Right cardiac atrium (tissue), 5 donors: ENCODE measurements around the gene TSG101. TPM values are rescaled to one million over a fixed set of nuclear protein-coding genes. Genes with fewer than 3 reads are reported as not detected.

ENCODE experiments used
- ATAC-seq, 2 donors: fragments of 200-7000 bp; cut with Tn5 transposase; one replicate each; pipeline versions ENCODE4 v1.8.0 to v1.9.1; 2020; ENCODE audit warnings: moderate library complexity in 2 of 2, mild to moderate bottlenecking in 1 of 2
- DNase-seq, 3 donors: peaks; one replicate each; pipeline ENCODE4 v3.0.0-alpha.2; 2020
- H3K27ac ChIP-seq: one replicate; pipeline ENCODE4 v1.5.1; 2013; ENCODE audit warnings: mild to moderate bottlenecking, low read length, control low read depth, moderate library complexity
- H3K27me3 ChIP-seq: one replicate; pipeline ENCODE4 v1.6.1; 2013; ENCODE audit not compliant: control insufficient read depth, insufficient read depth
- H3K4me1 ChIP-seq: one replicate; pipeline ENCODE4 v1.6.1; 2013; ENCODE audit warnings: low read length; ENCODE audit not compliant: control insufficient read depth, insufficient read depth
- H3K4me3 ChIP-seq: one replicate; pipeline ENCODE4 v1.5.1; 2013; ENCODE audit warnings: low read length, control low read depth
- H3K9me3 ChIP-seq: one replicate; pipeline ENCODE4 v1.6.1; 2013; ENCODE audit warnings: low read length; ENCODE audit not compliant: control insufficient read depth
- WGBS: extraction: QIAGEN DNeasy Blood & Tissue Kit; methylation state at CpG from one replicate; pipeline ENCODE4 v1.1.7; 2013; 5-methylcytosine and 5-hydroxymethylcytosine counted together
- intact Hi-C, 4 donors: fragments of 100-400 bp; cut with DNase I; formaldehyde crosslinking; loops; one replicate each; pipeline versions ENCODE4 v1.11.0 to v1.14.0; 2022 to 2023
- long read RNA-seq, 4 donors: library from polyadenylated mRNA; unstranded; transcript quantifications; one replicate each; pipeline ENCODE4 v2.0.0, GENCODE V29; 2020 to 2021
- polyA plus RNA-seq: library from polyadenylated mRNA; stranded (reverse); fragments of 200-250 nt; gene quantifications from one replicate; pipeline ENCODE4 v1.2.3, GENCODE V29; 2013
- total RNA-seq, 4 donors: library from RNA; stranded (reverse); fragmentation: NEBNext Ultra II Directional; extraction: Animal tissue kit (Norgen Biotek cat#: 25700); gene quantifications; one replicate each; pipeline ENCODE4 v1.2.1, GENCODE V29; 2021
- donor health status: healthy with polysubstance abuse.
- donor health status: DM: no; HTN: yes; CAD: no.
- donor health status: DM: no; HTN: no; CAD: no.
- donor health status: DM: no; HTN: yes; CAD: no; lungs with severe emphysema.
- donor health status: DM: yes; HTN: yes; CAD: no.

The TSG101 gene
- total RNA-seq = 10 to 100 TPM; 52.2 to 58.4 (median 56.0) TPM
- 55.2 TPM for polyA plus RNA-seq
- long read RNA-seq, donor 1, transcript TSG101-201 (10 exons, 1,824 nt) = major isoform, 126 of 136 reads
- long read RNA-seq, donor 1, partial matches to known transcripts = 4 of 136 reads
- long read RNA-seq, donor 1, other reads (novel, unspliced or antisense) = 6 of 136 reads
- long read RNA-seq, donor 2, transcript TSG101-201 (10 exons, 1,824 nt) = major isoform, 57 of 61 reads
- long read RNA-seq, donor 2, partial matches to known transcripts = 2 of 61 reads
- long read RNA-seq, donor 2, other reads (novel, unspliced or antisense) = 2 of 61 reads
- long read RNA-seq, donor 3, transcript TSG101-201 (10 exons, 1,824 nt) = major isoform, 310 of 342 reads
- long read RNA-seq, donor 3, partial matches to known transcripts = 11 of 342 reads
- long read RNA-seq, donor 3, other reads (novel, unspliced or antisense) = 21 of 342 reads
- long read RNA-seq, donor 4, transcript TSG101-201 (10 exons, 1,824 nt) = major isoform, 56 of 61 reads
- long read RNA-seq, donor 4, partial matches to known transcripts = 0 of 61 reads
- long read RNA-seq, donor 4, other reads (novel, unspliced or antisense) = 5 of 61 reads

GRCh38 chr11:18526521-18527296 lies at the start of gene TSG101:
TSS of gene TSG101 (minus strand) at chr11:18526942. CDS start at chr11:18526816, 126 bp downstream.
- intact Hi-C loops = loop anchor here in 2 of 4 donors (10.0 kb wide), 2 partner anchors 132 to 202 kb away; partner anchors contain the start of genes GTF2H1 (in 1 of the 2), HPS5 (in 1 of the 2) and LDHA (in 1 of the 2)
- no peaks in the 10 kb centered on the region for H3K27me3 ChIP-seq
- no peaks in the 10 kb centered on the region for H3K9me3 ChIP-seq
- DNase-seq (peak; percentile 95 to 98 (median 97)), ATAC-seq (peak; percentile 100)
- WGBS = under 1% methylated on average over 57 of the region's 57 CpGs
- H3K4me3 ChIP-seq = peak within 1 kb of the TSS; percentile 65
- no peaks in the 10 kb centered on the region for H3K4me1 ChIP-seq
- H3K27ac ChIP-seq = peak within 1 kb of the TSS; percentile 91

GRCh38 chr11:18575361-18575760 lies 48.6 kb upstream of the TSG101 start:
- no peaks in the 10 kb centered on the region for H3K9me3 ChIP-seq
- no peak overlapping the region for H3K4me3 ChIP-seq
- ATAC-seq (no peak), DNase-seq (no peak)
- H3K27me3 ChIP-seq = no peaks in the 10 kb centered on the region
- no peak overlapping the region for H3K27ac ChIP-seq
- intact Hi-C loops = no loop called here
- 66% methylated on average over 1 of the region's 1 CpG for WGBS
- no peaks in the 10 kb centered on the region for H3K4me1 ChIP-seq

- Histone ChIP-seq H3K27me3 (no peaks in the 10 kb centered on the region), H3K4me1 (no peaks in the 10 kb centered on the region), H3K9me3 (no peaks in the 10 kb centered on the region), H3K4me3 (no peak overlapping the region), H3K27ac (no peak overlapping the region)
- ATAC-seq (no peak), DNase-seq (no peak)
- intact Hi-C loops = no loop called here
- WGBS = 93% methylated on average over 3 of the region's 3 CpGs
These were observed 40.3 kb upstream of the TSG101 start for GRCh38 chr11:18567081-18567480.

GRCh38 chr11:18566406-18566805 lies 39.7 kb upstream of the TSG101 start:
- H3K4me3 ChIP-seq = no peak overlapping the region
- H3K9me3 ChIP-seq = no peaks in the 10 kb centered on the region
- ATAC-seq = no peak
- H3K27me3 ChIP-seq = no peaks in the 10 kb centered on the region
- no peak for DNase-seq
- no peak overlapping the region for H3K27ac ChIP-seq
- H3K4me1 ChIP-seq = no peaks in the 10 kb centered on the region
- intact Hi-C loops = no loop called here

- intact Hi-C loops = no loop called here
- ATAC-seq (no peak), DNase-seq (no peak)
- Histone ChIP-seq H3K27ac (no peak overlapping the region), H3K4me1 (no peaks in the 10 kb centered on the region), H3K27me3 (no peaks in the 10 kb centered on the region), H3K4me3 (no peak overlapping the region), H3K9me3 (no peaks in the 10 kb centered on the region)
These were observed 37.4 kb upstream of the TSG101 start for GRCh38 chr11:18564149-18564548.

GRCh38 chr11:18563090-18563730 lies 36.5 kb upstream of the TSG101 start:
- DNase-seq (no peak), ATAC-seq (no peak)
- Histone ChIP-seq H3K4me3 (no peak overlapping the region), H3K27ac (no peak overlapping the region), H3K4me1 (no peaks in the 10 kb centered on the region), H3K27me3 (no peaks in the 10 kb centered on the region), H3K9me3 (no peaks in the 10 kb centered on the region)
- intact Hi-C loops = no loop called here
- WGBS = 94% methylated on average over 2 of the region's 2 CpGs

GRCh38 chr11:18548001-18548400 lies 21.3 kb upstream of the TSG101 start:
- no peaks in the 10 kb centered on the region for H3K9me3 ChIP-seq
- ATAC-seq (no peak), DNase-seq (no peak)
- 74% methylated on average over 2 of the region's 2 CpGs for WGBS
- H3K27ac ChIP-seq = no peak overlapping the region
- H3K4me3 ChIP-seq = no peak overlapping the region
- no peaks in the 10 kb centered on the region for H3K4me1 ChIP-seq
- H3K27me3 ChIP-seq = no peaks in the 10 kb centered on the region
- intact Hi-C loops = loop anchor here in 1 of 4 donors (10.0 kb wide), 1 partner anchor 187 kb away; no protein-coding TSS in a partner anchor

- intact Hi-C loops = loop anchor here in 1 of 4 donors (10.0 kb wide), 1 partner anchor 194 kb away; no protein-coding TSS in a partner anchor
- H3K4me3 ChIP-seq = no peak overlapping the region
- WGBS = 92% methylated on average over 1 of the region's 1 CpG
- H3K9me3 ChIP-seq = no peaks in the 10 kb centered on the region
- DNase-seq (no peak), ATAC-seq (no peak)
- no peak overlapping the region for H3K27ac ChIP-seq
- no peaks in the 10 kb centered on the region for H3K27me3 ChIP-seq
- H3K4me1 ChIP-seq = no peaks in the 10 kb centered on the region
These were observed 13.7 kb upstream of the TSG101 start for GRCh38 chr11:18540207-18541009.

GRCh38 chr11:18536209-18536608 lies 9.5 kb upstream of the TSG101 start:
- intact Hi-C loops = no loop called here
- ATAC-seq (no peak), DNase-seq (no peak)
- no peak overlapping the region for H3K4me3 ChIP-seq
- no peaks in the 10 kb centered on the region for H3K4me1 ChIP-seq
- H3K9me3 ChIP-seq = no peaks in the 10 kb centered on the region
- WGBS = 95% methylated on average over 1 of the region's 1 CpG
- H3K27ac ChIP-seq = no peak overlapping the region
- H3K27me3 ChIP-seq = no peaks in the 10 kb centered on the region

GRCh38 chr11:18534245-18534644 lies 7.5 kb upstream of the TSG101 start:
- no peak for DNase-seq
- H3K27me3 ChIP-seq = no peaks in the 10 kb centered on the region
- intact Hi-C loops = no loop called here
- no peaks in the 10 kb centered on the region for H3K9me3 ChIP-seq
- H3K4me3 ChIP-seq = no peak overlapping the region
- no peak overlapping the region for H3K27ac ChIP-seq
- no peak for ATAC-seq
- 96% methylated on average over 1 of the region's 1 CpG for WGBS
- H3K4me1 ChIP-seq = no peaks in the 10 kb centered on the region
